ENCODE measurements around the gene KPTN.

The KPTN gene

GRCh38 chr19:47446534-47447469, 37.2 kb downstream of the KPTN start:
- H3K4me3 ChIP-seq (ENCODE audit: control insufficient read depth, low read depth, low read length) = no peak overlapping the region
- TF ChIP-seq, protein P1, sequence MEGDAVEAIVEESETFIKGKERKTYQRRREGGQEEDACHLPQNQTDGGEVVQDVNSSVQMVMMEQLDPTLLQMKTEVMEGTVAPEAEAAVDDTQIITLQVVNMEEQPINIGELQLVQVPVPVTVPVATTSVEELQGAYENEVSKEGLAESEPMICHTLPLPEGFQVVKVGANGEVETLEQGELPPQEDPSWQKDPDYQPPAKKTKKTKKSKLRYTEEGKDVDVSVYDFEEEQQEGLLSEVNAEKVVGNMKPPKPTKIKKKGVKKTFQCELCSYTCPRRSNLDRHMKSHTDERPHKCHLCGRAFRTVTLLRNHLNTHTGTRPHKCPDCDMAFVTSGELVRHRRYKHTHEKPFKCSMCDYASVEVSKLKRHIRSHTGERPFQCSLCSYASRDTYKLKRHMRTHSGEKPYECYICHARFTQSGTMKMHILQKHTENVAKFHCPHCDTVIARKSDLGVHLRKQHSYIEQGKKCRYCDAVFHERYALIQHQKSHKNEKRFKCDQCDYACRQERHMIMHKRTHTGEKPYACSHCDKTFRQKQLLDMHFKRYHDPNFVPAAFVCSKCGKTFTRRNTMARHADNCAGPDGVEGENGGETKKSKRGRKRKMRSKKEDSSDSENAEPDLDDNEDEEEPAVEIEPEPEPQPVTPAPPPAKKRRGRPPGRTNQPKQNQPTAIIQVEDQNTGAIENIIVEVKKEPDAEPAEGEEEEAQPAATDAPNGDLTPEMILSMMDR (IDR thresholded peaks at IDR 0.05; ENCODE audit: control insufficient read depth, insufficient read depth, low read depth, low read length, missing control alignments) = no peak
- DNase-seq (ENCODE audit: low read depth) = no peak

- no peak for DNase-seq (ENCODE audit: low read depth)
- H3K4me3 ChIP-seq (ENCODE audit: control insufficient read depth, low read depth, low read length) = no peak overlapping the region
- TF ChIP-seq, protein P1 (IDR thresholded peaks at IDR 0.05; ENCODE audit: control insufficient read depth, insufficient read depth, low read depth, low read length, missing control alignments) = no peak
These were observed 38.0 kb downstream of the KPTN start for GRCh38 chr19:47445937-47446402.

DNA sequence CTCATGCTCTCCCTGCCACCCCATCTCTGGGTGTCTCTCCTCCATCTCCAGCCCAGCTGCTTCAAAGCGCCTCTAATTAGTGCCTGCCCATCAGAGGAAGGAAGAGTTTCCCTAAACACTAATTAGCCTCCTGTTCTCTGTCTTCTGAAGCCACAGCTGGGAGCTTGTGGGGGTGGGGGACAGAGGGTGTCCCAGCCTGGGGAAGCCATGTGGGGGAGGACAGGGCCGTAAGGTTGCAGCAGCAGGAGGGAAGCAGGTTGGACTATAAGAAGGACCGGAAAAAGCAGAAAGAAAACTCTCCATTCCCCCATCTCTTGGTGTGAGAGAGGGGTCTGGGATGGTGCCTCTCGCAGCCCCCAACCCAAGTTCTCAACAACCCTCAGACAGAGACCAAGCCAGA, 38.5 kb downstream of the KPTN start:
- DNase-seq (ENCODE audit: low read depth) = no peak
- H3K4me3 ChIP-seq (ENCODE audit: control insufficient read depth, low read depth, low read length) = no peak overlapping the region
- TF ChIP-seq, protein P1 (IDR thresholded peaks at IDR 0.05; ENCODE audit: control insufficient read depth, insufficient read depth, low read depth, low read length, missing control alignments) = no peak

DNA sequence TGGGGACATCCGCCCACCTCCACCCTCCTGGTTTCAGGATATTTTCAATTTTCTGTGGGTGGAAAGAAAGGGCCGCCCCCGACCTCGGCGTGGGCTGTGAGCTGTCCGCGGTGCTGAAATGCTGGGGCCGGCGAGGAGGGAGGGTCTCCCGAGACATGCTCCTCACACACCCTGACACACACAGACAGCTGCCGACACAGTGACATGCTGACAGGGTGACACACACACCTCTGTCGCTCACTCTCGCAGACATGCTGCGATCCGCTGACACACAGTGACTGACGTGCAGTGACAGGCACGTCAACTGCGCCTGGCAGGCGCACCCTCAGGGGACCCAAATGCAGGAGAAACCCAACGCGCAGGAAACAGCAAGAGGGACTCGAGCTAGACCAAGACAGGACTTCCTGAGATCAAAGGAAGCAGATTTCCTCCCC, 39.6 kb downstream of the KPTN start:
- DNase-seq (ENCODE audit: low read depth) = no peak
- no peak overlapping the region for H3K4me3 ChIP-seq (ENCODE audit: control insufficient read depth, low read depth, low read length)
- TF ChIP-seq, protein P1 (IDR thresholded peaks at IDR 0.05; ENCODE audit: control insufficient read depth, insufficient read depth, low read depth, low read length, missing control alignments) = no peak

DNA sequence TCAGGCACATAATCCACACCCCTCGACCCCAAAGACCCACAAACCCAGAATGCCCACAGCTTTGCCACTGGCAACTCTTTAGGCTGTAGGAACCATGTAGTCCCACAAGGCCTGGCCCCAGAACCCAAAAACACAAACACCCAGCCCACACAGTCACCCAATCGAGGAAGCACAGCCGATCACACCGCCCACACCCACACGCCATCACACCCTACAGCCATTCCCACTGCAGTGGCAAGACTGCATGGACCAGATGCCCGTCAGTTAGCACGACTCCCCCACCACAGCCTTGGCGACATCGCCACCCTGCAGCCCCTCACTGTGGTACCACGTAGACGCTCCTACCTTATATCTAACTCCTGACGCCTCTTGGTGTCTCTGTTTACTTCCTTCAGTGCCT, 40.7 kb downstream of the KPTN start:
- TF ChIP-seq, protein P1 (IDR thresholded peaks at IDR 0.05; ENCODE audit: control insufficient read depth, insufficient read depth, low read depth, low read length, missing control alignments) = no peak
- DNase-seq (ENCODE audit: low read depth) = no peak
- no peak overlapping the region for H3K4me3 ChIP-seq (ENCODE audit: control insufficient read depth, low read depth, low read length)

- DNase-seq (ENCODE audit: low read depth) = no peak
- TF ChIP-seq, protein P1 (IDR thresholded peaks at IDR 0.05; ENCODE audit: control insufficient read depth, insufficient read depth, low read depth, low read length, missing control alignments) = no peak
- no peak overlapping the region for H3K4me3 ChIP-seq (ENCODE audit: control insufficient read depth, low read depth, low read length)
These were observed 45.2 kb downstream of the KPTN start for GRCh38 chr19:47438793-47439220.

Data from AG09309 (cell line).